Hematopoietic multipotent progenitor cell (in vitro differentiated cells): ENCODE data around the gene HEY2. TPM values are rescaled to one million over a fixed set of nuclear protein-coding genes. Genes with fewer than 3 reads are reported as not detected.
A peak's percentile ranks its signal among the peaks of the same experiment; 100 is the strongest.
"Not testable (repeated sequence)": the region's sequence is repeated elsewhere in the genome, so short reads cannot be mapped to it uniquely, and the experiment has no call there.

Source experiments
- DNase-seq, 3 donors: peaks; one replicate each; pipeline ENCODE4 v3.0.0-alpha.2; 2011 to 2015; ENCODE audit warnings: low read depth in 2 of 3, low spot score in 2 of 3
- total RNA-seq: library from RNA; depleted of rRNA; stranded (reverse); fragments of >200 nt; gene quantifications from one replicate; pipeline ENCODE4 v1.2.3, GENCODE V29; 2012

The HEY2 gene
- not detected for total RNA-seq

GRCh38 chr6:125749173-125749864 lies at the start of gene HEY2:
Gene HEY2 (plus strand): TSS chr6:125749632. CDS start chr6:125749777, 145 bp downstream.
- peak; percentile 58 to 88 (median 76) for DNase-seq

GRCh38 chr6:125700581-125701353 lies 48.7 kb upstream of the HEY2 start:
- DNase-seq, result no peak

GRCh38 chr6:125701354-125701668 lies 48.1 kb upstream of the HEY2 start:
- DNase-seq, result no peak

GRCh38 chr6:125703882-125704281 lies 45.5 kb upstream of the HEY2 start:
- DNase-seq, result not testable (repeated sequence)

- DNase-seq, result no peak
Observed at GRCh38 chr6:125707615-125708243, 41.7 kb upstream of the HEY2 start.

- DNase-seq, result no peak
Observed at GRCh38 chr6:125711013-125711675, 38.3 kb upstream of the HEY2 start.

GRCh38 chr6:125714441-125715090 lies 34.9 kb upstream of the HEY2 start:
- DNase-seq, result no peak

GRCh38 chr6:125717120-125717731 lies 32.2 kb upstream of the HEY2 start:
- DNase-seq, result no peak

- DNase-seq, result no peak
Observed at GRCh38 chr6:125718109-125718508, 31.3 kb upstream of the HEY2 start.

- DNase-seq, result no peak
Observed at GRCh38 chr6:125722886-125723285, 26.5 kb upstream of the HEY2 start.

GRCh38 chr6:125727216-125727615 lies 22.2 kb upstream of the HEY2 start:
- DNase-seq, result no peak

- no peak for DNase-seq
Observed at GRCh38 chr6:125728739-125729138, 20.7 kb upstream of the HEY2 start.

GRCh38 chr6:125729983-125730382 lies 19.4 kb upstream of the HEY2 start:
- no peak for DNase-seq

GRCh38 chr6:125732398-125732797 lies 17.0 kb upstream of the HEY2 start:
- no peak for DNase-seq

GRCh38 chr6:125733516-125734300 lies 15.7 kb upstream of the HEY2 start:
- no peak for DNase-seq

GRCh38 chr6:125738276-125738675 lies 11.2 kb upstream of the HEY2 start:
- no peak for DNase-seq

GRCh38 chr6:125739364-125739763 lies 10.1 kb upstream of the HEY2 start:
- DNase-seq, result no peak

GRCh38 chr6:125741336-125741735 lies 8.1 kb upstream of the HEY2 start:
- no peak for DNase-seq

- DNase-seq, result no peak
Observed at GRCh38 chr6:125742024-125742423, 7.4 kb upstream of the HEY2 start.
